ENCODE results near the gene TNRC18. TPM values are rescaled to one million over a fixed set of nuclear protein-coding genes. Genes with fewer than 3 reads are reported as not detected.

TNRC18 gene
- total and polyA plus RNA-seq, 2 experiments from 2014 or later, result 18.1 to 52.8 TPM

GRCh38 chr7:5422396-5423305, 983 bp downstream of the TNRC18 start:
- peak; percentile 49 for DNase-seq (ENCODE audit: low spot score)

GRCh38 chr7:5421714-5422395, 1.8 kb downstream of the TNRC18 start:
- H3K9me3 ChIP-seq (ENCODE audit: low read depth), result no peaks in the 10 kb centered on the region
- peaks cover 89% of the 10 kb centered on the region for H3K79me2 ChIP-seq
- H3K4me2 ChIP-seq, result peak overlapping the region; percentile 99
- WGBS (ENCODE audit: low lambda C conversion rate, missing lambda C conversion rate), result 1% methylated on average over 40 of the region's 42 CpGs
- DNase-seq (ENCODE audit: low spot score), result peak; percentile 78
- H3K27me3 ChIP-seq, result no peaks in the 10 kb centered on the region
- peak overlapping the region; percentile 92 for H3K4me3 ChIP-seq
- peak overlapping the region; percentile 100 for H3K27ac ChIP-seq
- H3K36me3 ChIP-seq (replicated peaks; ENCODE audit: insufficient read depth, low read depth), result no peaks in the 10 kb centered on the region
- H3K9me2 ChIP-seq (replicated peaks; ENCODE audit: insufficient read depth), result no peaks in the 10 kb centered on the region
- TF ChIP-seq EZH2 (IDR thresholded peaks at IDR 0.05; ENCODE audit: borderline replicate concordance), result no peak
- no peak for TF ChIP-seq CTCF (IDR thresholded peaks at IDR 0.05; ENCODE audit: poor library complexity)
- TF ChIP-seq EZH2phosphoT487 (IDR thresholded peaks at IDR 0.05; ENCODE audit: low read depth, severe bottlenecking, unreplicated experiment), result no peak
- peaks cover 47% of the 10 kb centered on the region for H4K20me1 ChIP-seq (ENCODE audit: insufficient read depth, poor library complexity, severe bottlenecking)
- H3K4me1 ChIP-seq (ENCODE audit: insufficient read depth), result peaks cover 24% of the 10 kb centered on the region
- H2AFZ ChIP-seq, result no peak overlapping the region

More at GRCh38 chr7:5422396-5423305, 983 bp downstream of the TNRC18 start:
- Histone ChIP-seq H3K27ac (peak overlapping the region; percentile 100), H3K27me3 (no peaks in the 10 kb centered on the region), H3K9me3 (ENCODE audit: low read depth) (no peaks in the 10 kb centered on the region), H3K4me2 (peak overlapping the region; percentile 99), H3K9me2 (replicated peaks; ENCODE audit: insufficient read depth) (no peaks in the 10 kb centered on the region), H3K36me3 (replicated peaks; ENCODE audit: insufficient read depth, low read depth) (no peaks in the 10 kb centered on the region), H4K20me1 (ENCODE audit: insufficient read depth, poor library complexity, severe bottlenecking) (peaks cover 39% of the 10 kb centered on the region), H2AFZ (peak overlapping the region; percentile 13), H3K79me2 (peaks cover 89% of the 10 kb centered on the region), H3K4me3 (peak overlapping the region; percentile 92), H3K4me1 (ENCODE audit: insufficient read depth) (peaks cover 16% of the 10 kb centered on the region)
- TF ChIP-seq CTCF (IDR thresholded peaks at IDR 0.05; ENCODE audit: poor library complexity), result no peak
- TF ChIP-seq EZH2 (IDR thresholded peaks at IDR 0.05; ENCODE audit: borderline replicate concordance), result no peak
- TF ChIP-seq EZH2phosphoT487 (IDR thresholded peaks at IDR 0.05; ENCODE audit: low read depth, severe bottlenecking, unreplicated experiment), result no peak
- under 1% methylated on average over 35 of the region's 56 CpGs for WGBS (ENCODE audit: low lambda C conversion rate, missing lambda C conversion rate)

- peak overlapping the region; percentile 92 for H3K4me3 ChIP-seq
- H3K79me2 ChIP-seq, result peaks cover 89% of the 10 kb centered on the region
- H3K4me2 ChIP-seq, result peak overlapping the region; percentile 99
- no peak for TF ChIP-seq EZH2phosphoT487 (IDR thresholded peaks at IDR 0.05; ENCODE audit: low read depth, severe bottlenecking, unreplicated experiment)
- TF ChIP-seq EZH2 (IDR thresholded peaks at IDR 0.05; ENCODE audit: borderline replicate concordance), result no peak
- no peak for TF ChIP-seq CTCF (IDR thresholded peaks at IDR 0.05; ENCODE audit: poor library complexity)
- H3K27ac ChIP-seq, result peak overlapping the region; percentile 100
- 1% methylated on average over 60 of the region's 93 CpGs for WGBS (ENCODE audit: low lambda C conversion rate, missing lambda C conversion rate)
- no peaks in the 10 kb centered on the region for H3K9me2 ChIP-seq (replicated peaks; ENCODE audit: insufficient read depth)
- no peaks in the 10 kb centered on the region for H3K9me3 ChIP-seq (ENCODE audit: low read depth)
- DNase-seq (ENCODE audit: low spot score), result no peak
- no peaks in the 10 kb centered on the region for H3K27me3 ChIP-seq
- peaks cover 54% of the 10 kb centered on the region for H4K20me1 ChIP-seq (ENCODE audit: insufficient read depth, poor library complexity, severe bottlenecking)
- peaks cover 24% of the 10 kb centered on the region for H3K4me1 ChIP-seq (ENCODE audit: insufficient read depth)
- H2AFZ ChIP-seq, result no peak overlapping the region
- no peaks in the 10 kb centered on the region for H3K36me3 ChIP-seq (replicated peaks; ENCODE audit: insufficient read depth, low read depth)
Observed at GRCh38 chr7:5420881-5421713, 2.5 kb downstream of the TNRC18 start.
